Body of pancreas (tissue), 4 donors: ENCODE measurements around the gene SLC26A8.

Experiments
- CTCF ChIP-seq, 7 experiments: fragments of 450-650 bp in 4 of 7; fragments of 200-600 bp in 3 of 7; sonication (generic) in 3 of 7; IDR thresholded peaks; one replicate each; pipeline ENCODE4 v1.5.1; 2016 to 2019; ENCODE audit warnings: antibody characterized with exemption in 7 of 7
- POLR2A ChIP-seq, 3 donors: fragments of 450-650 bp; IDR thresholded peaks; one replicate each; pipeline ENCODE4 v1.6.1; 2016; ENCODE audit warnings: antibody characterized with exemption in 3 of 3, mild to moderate bottlenecking in 2 of 3

- no peak for TF ChIP-seq CTCF (IDR thresholded peaks at IDR 0.05)
- TF ChIP-seq POLR2A (IDR thresholded peaks at IDR 0.05), result no peak
These were observed 26.7 kb upstream of the SLC26A8 start for GRCh38 chr6:36050947-36051710.
